SU-DHL-6 (cell line): ENCODE data around the gene SNPH.

Source experiments
- H2AFZ ChIP-seq: fragments of 200-600 bp; sonication (generic); 2 replicates; pipeline ENCODE4 v1.6.1; 2014; ENCODE audit warnings: low read depth, mild to moderate bottlenecking, moderate library complexity, mixed read lengths, antibody characterized with exemption, low read length; ENCODE audit not compliant: severe bottlenecking
- H3F3A ChIP-seq: fragments of 200-600 bp; shearing (Covaris generic); 2 replicates; pipeline ENCODE4 v1.6.0; 2016; ENCODE audit warnings: antibody characterized with exemption, mild to moderate bottlenecking; ENCODE audit not compliant: insufficient read depth
- H3K27ac ChIP-seq: fragments of 200-600 bp; sonication (generic); 2 replicates; pipeline ENCODE4 v1.5.1; 2016; ENCODE audit warnings: low read depth, mild to moderate bottlenecking, low read length, moderate library complexity, mixed read lengths
- H3K27me3 ChIP-seq: fragments of 200-600 bp; sonication (generic), shearing (Covaris generic); 2 replicates; pipeline ENCODE4 v1.6.0; 2014; ENCODE audit warnings: mild to moderate bottlenecking, low read length
- H3K36me3 ChIP-seq: fragments of 200-600 bp; sonication (generic); 2 replicates; pipeline ENCODE4 v1.6.1; 2014; ENCODE audit warnings: mild to moderate bottlenecking, low read length, mixed read lengths
- H3K4me2 ChIP-seq: fragments of 300-600, 200-600 bp; shearing (Covaris generic), sonication (generic); 2 replicates; pipeline ENCODE4 v1.6.0; 2014; ENCODE audit warnings: low read length, low read depth, mild to moderate bottlenecking; ENCODE audit not compliant: poor library complexity, severe bottlenecking
- H3K4me3 ChIP-seq: fragments of 200-600 bp; sonication (generic); 2 replicates; pipeline ENCODE4 v1.5.1; 2014; ENCODE audit warnings: antibody characterized with exemption, low read length, mild to moderate bottlenecking, mixed read lengths; ENCODE audit not compliant: insufficient read depth, poor library complexity, severe bottlenecking
- H3K79me2 ChIP-seq: fragments of 200-600 bp; sonication (generic); 2 replicates; pipeline ENCODE4 v1.6.1; 2014; ENCODE audit warnings: mild to moderate bottlenecking, low read length, moderate library complexity; ENCODE audit not compliant: insufficient read depth
- H3K9ac ChIP-seq: fragments of 200-600 bp; sonication (generic); 2 replicates; pipeline ENCODE4 v1.7.0; 2014; ENCODE audit warnings: mild to moderate bottlenecking, low read length
- H3K9me2 ChIP-seq: fragments of 200-600 bp; sonication (generic); replicated peaks from 2 replicates; pipeline ENCODE4 v1.6.1; 2014; ENCODE audit warnings: low read length; ENCODE audit not compliant: insufficient read depth
- H3K9me3 ChIP-seq: fragments of 200-600 bp; sonication (generic); 2 replicates; pipeline ENCODE4 v1.6.1; 2014; ENCODE audit warnings: low read length, mixed read lengths; ENCODE audit not compliant: insufficient read depth
- H4K20me1 ChIP-seq: fragments of 200-600 bp; sonication (generic); 2 replicates; pipeline ENCODE4 v1.6.1; 2014; ENCODE audit warnings: low read depth, mild to moderate bottlenecking, antibody characterized with exemption, low read length, moderate library complexity, mixed read lengths
- EZH2phosphoT487 ChIP-seq: fragments of 200-600 bp; sonication (generic), shearing (Covaris generic); conservative IDR thresholded peaks from 2 replicates; pipeline ENCODE4 v1.6.1; 2018; ENCODE audit warnings: mild to moderate bottlenecking, antibody characterized with exemption, low read length, moderate library complexity, mixed read lengths
- TF ChIP-seq, protein P1 (sequence below): fragments of 200-600 bp; sonication (generic); IDR thresholded peaks from one replicate; pipeline ENCODE4 v1.5.1; 2017; ENCODE audit warnings: antibody characterized with exemption, mild to moderate bottlenecking, low read length, moderate library complexity; ENCODE audit not compliant: insufficient read depth, poor library complexity, severe bottlenecking

Gene SNPH

DNA sequence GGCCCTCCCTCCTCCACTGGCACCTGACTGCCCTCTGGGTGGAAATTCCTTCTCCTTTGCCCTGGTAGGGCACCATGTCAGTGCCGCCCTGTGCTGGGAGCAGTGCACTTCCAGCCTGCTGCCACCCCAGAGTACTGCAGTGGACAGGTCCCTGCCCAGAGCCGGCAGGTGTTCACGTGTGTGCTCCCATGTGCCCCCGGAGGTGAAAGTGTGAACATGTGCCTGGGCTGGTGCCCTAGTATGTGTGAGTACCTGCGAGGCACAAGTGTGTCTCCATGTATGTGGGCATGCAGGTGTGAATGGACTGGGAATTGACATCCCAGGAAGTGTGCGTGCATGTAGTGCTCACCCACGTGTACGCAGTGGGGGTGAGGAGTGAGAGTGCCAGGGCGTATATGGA lies 33.4 kb downstream of the SNPH start:
- Histone ChIP-seq H3K27me3 (no peaks in the 10 kb centered on the region), H3K79me2 (no peaks in the 10 kb centered on the region), H3K9ac (no peak overlapping the region), H3K27ac (no peak overlapping the region), H3K36me3 (no peaks in the 10 kb centered on the region), H3K9me2 (no peaks in the 10 kb centered on the region), H2AFZ (no peak overlapping the region), H3K4me3 (no peak overlapping the region), H3F3A (no peaks in the 10 kb centered on the region), H3K9me3 (no peaks in the 10 kb centered on the region), H4K20me1 (no peaks in the 10 kb centered on the region), H3K4me2 (no peak overlapping the region)
- TF ChIP-seq, protein P1, sequence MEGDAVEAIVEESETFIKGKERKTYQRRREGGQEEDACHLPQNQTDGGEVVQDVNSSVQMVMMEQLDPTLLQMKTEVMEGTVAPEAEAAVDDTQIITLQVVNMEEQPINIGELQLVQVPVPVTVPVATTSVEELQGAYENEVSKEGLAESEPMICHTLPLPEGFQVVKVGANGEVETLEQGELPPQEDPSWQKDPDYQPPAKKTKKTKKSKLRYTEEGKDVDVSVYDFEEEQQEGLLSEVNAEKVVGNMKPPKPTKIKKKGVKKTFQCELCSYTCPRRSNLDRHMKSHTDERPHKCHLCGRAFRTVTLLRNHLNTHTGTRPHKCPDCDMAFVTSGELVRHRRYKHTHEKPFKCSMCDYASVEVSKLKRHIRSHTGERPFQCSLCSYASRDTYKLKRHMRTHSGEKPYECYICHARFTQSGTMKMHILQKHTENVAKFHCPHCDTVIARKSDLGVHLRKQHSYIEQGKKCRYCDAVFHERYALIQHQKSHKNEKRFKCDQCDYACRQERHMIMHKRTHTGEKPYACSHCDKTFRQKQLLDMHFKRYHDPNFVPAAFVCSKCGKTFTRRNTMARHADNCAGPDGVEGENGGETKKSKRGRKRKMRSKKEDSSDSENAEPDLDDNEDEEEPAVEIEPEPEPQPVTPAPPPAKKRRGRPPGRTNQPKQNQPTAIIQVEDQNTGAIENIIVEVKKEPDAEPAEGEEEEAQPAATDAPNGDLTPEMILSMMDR: no peak
- no peak for TF ChIP-seq EZH2phosphoT487

DNA sequence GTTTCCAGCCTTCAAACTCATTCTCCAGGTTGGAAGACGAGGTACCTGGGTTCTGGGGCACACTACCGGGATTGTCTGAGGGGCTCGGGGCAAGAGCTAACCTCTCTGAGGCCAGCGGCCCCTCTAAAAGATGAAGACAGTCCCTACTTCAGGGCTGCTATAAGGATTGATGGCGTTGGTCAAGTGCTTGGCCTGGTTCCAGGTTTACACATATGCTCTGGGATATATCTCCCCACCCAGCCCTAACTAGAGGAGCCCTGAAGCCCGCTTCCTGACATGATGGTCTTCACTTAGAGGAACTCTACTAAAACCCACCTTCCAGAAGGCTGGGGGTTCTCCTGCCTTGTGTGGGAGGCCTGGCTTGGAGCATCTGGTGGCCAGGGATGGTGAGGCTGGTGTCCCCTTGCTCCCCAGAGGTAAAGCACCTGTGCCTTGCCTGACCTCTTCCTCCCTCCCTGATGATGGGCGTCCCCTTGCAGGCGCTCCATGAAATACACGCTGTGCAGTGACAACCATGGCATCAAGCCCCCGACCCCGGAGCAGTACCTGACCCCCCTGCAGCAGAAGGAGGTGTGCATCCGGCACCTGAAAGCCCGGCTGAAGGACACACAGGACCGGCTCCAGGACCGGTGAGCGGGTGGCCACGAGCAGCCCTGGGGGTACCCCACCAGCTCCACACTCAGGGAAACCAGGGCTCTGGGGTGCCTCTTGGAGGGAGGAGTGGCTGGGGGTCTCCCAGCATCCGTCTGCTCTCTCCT lies 34.2 kb downstream of the SNPH start:
- Histone ChIP-seq H3K4me3 (no peak overlapping the region), H3K4me2 (no peak overlapping the region)

DNA sequence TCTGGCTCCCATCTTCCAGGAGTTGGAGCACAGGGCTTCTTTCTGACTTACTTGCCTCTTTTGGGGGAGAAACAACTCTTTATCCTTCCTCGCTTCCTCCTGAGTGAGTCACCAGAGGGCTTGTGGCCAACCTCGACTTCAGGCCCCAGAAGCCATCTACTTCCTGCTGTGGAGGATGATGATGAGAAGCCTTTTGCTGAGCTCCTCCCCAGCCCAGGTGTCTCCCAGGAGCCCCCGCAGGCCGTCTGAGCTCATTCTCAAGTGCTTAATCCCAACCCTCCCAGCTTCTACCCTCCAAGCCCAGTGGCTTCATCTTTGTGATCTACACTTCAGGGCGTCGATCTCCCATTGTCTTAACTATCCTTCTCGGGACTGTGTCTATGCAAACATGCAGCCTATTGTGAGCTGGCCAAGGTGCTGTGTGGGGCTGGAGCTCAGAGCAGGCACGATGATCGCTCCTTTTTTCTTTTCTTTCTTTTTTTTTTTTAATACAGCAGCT lies 35.0 kb downstream of the SNPH start:
- Histone ChIP-seq H3K9me2 (no peaks in the 10 kb centered on the region), H3K27ac (no peak overlapping the region), H3K36me3 (no peaks in the 10 kb centered on the region), H2AFZ (no peak overlapping the region), H3K79me2 (no peaks in the 10 kb centered on the region), H3K9me3 (no peaks in the 10 kb centered on the region), H3K9ac (no peak overlapping the region), H3K27me3 (no peaks in the 10 kb centered on the region), H3F3A (no peaks in the 10 kb centered on the region), H3K4me3 (no peak overlapping the region), H3K4me2 (no peak overlapping the region), H4K20me1 (no peaks in the 10 kb centered on the region)
- no peak for TF ChIP-seq EZH2phosphoT487
- TF ChIP-seq, protein P1: no peak

More for the DNA sequence above, 34.2 kb downstream of the SNPH start:
- Histone ChIP-seq H3K27me3 (no peaks in the 10 kb centered on the region), H4K20me1 (no peaks in the 10 kb centered on the region), H3K36me3 (no peaks in the 10 kb centered on the region), H3F3A (no peaks in the 10 kb centered on the region), H3K9me2 (no peaks in the 10 kb centered on the region), H3K9ac (no peak overlapping the region), H2AFZ (no peak overlapping the region), H3K27ac (no peak overlapping the region), H3K9me3 (no peaks in the 10 kb centered on the region), H3K79me2 (no peaks in the 10 kb centered on the region)
- no peak for TF ChIP-seq EZH2phosphoT487
- TF ChIP-seq, protein P1: no peak
